Loucy (cell line): ENCODE data around the gene TSPAN32.

ENCODE experiments used
- H2AFZ ChIP-seq: fragments of 200-600 bp; sonication (generic); 2 replicates; pipeline ENCODE4 v1.6.0; 2016; ENCODE audit warnings: antibody characterized with exemption, mild to moderate bottlenecking, low read length, moderate library complexity
- H3F3A ChIP-seq: fragments of 200-600 bp; 2 replicates; pipeline ENCODE4 v1.6.0; 2016; ENCODE audit warnings: antibody characterized with exemption, low read depth, mild to moderate bottlenecking
- H3K27me3 ChIP-seq: fragments of 200-600 bp; sonication (generic); 2 replicates; pipeline ENCODE4 v1.6.1; 2014; ENCODE audit warnings: low read length, mild to moderate bottlenecking; ENCODE audit not compliant: insufficient read depth, poor library complexity, severe bottlenecking
- H3K36me3 ChIP-seq: fragments of 200-600 bp; sonication (generic); 2 replicates; pipeline ENCODE4 v1.6.1; 2016; ENCODE audit warnings: low read length; ENCODE audit not compliant: insufficient read depth
- H3K4me1 ChIP-seq: fragments of 200-600 bp; sonication (generic); 2 replicates; pipeline ENCODE4 v1.5.1; 2014; ENCODE audit warnings: low read length, mild to moderate bottlenecking; ENCODE audit not compliant: insufficient read depth, poor library complexity, severe bottlenecking
- H3K4me2 ChIP-seq: fragments of 200-600 bp; sonication (generic); 2 replicates; pipeline ENCODE4 v1.6.0; 2014; ENCODE audit warnings: antibody characterized with exemption, low read length, low read depth, mild to moderate bottlenecking; ENCODE audit not compliant: poor library complexity, severe bottlenecking
- H3K4me3 ChIP-seq: fragments of 200-600 bp; sonication (generic); 2 replicates; pipeline ENCODE4 v1.5.1; 2014; ENCODE audit warnings: low read length, mild to moderate bottlenecking, mixed read lengths; ENCODE audit not compliant: poor library complexity, severe bottlenecking
- H3K79me2 ChIP-seq: fragments of 200-600 bp; sonication (generic); 2 replicates; pipeline ENCODE4 v1.6.1; 2014; ENCODE audit warnings: low read length; ENCODE audit not compliant: insufficient read depth
- H3K9ac ChIP-seq: fragments of 200-600 bp; sonication (generic); 2 replicates; pipeline ENCODE4 v1.6.0; 2014; ENCODE audit warnings: mild to moderate bottlenecking, low read depth, low read length, moderate library complexity; ENCODE audit not compliant: poor library complexity, severe bottlenecking
- H3K9me2 ChIP-seq: fragments of 200-600 bp; sonication (generic); replicated peaks from 2 replicates; pipeline ENCODE4 v1.6.1; 2016; ENCODE audit warnings: low read depth, low read length, mixed read lengths
- H3K9me3 ChIP-seq: fragments of 200-600 bp; sonication (generic); 2 replicates; pipeline ENCODE4 v1.6.1; 2014; ENCODE audit warnings: mild to moderate bottlenecking, antibody characterized with exemption, low read length, low read depth; ENCODE audit not compliant: insufficient read depth
- H4K20me1 ChIP-seq: fragments of 200-600 bp; sonication (generic); 2 replicates; pipeline ENCODE4 v1.6.0; 2014; ENCODE audit warnings: antibody characterized with exemption, low read length, mild to moderate bottlenecking; ENCODE audit not compliant: insufficient read depth, poor library complexity, severe bottlenecking
- EZH2phosphoT487 ChIP-seq: fragments of 200-600 bp; IDR thresholded peaks from 2 replicates; pipeline ENCODE4 v1.6.1; 2018; ENCODE audit warnings: antibody characterized with exemption, mild to moderate bottlenecking, moderate library complexity, borderline replicate concordance
- TF ChIP-seq, protein P1 (sequence below): fragments of 200-600 bp; sonication (generic); conservative IDR thresholded peaks from 2 replicates; pipeline ENCODE4 v1.5.1; 2014; ENCODE audit warnings: mild to moderate bottlenecking, antibody characterized with exemption, low read length

The TSPAN32 gene

DNA sequence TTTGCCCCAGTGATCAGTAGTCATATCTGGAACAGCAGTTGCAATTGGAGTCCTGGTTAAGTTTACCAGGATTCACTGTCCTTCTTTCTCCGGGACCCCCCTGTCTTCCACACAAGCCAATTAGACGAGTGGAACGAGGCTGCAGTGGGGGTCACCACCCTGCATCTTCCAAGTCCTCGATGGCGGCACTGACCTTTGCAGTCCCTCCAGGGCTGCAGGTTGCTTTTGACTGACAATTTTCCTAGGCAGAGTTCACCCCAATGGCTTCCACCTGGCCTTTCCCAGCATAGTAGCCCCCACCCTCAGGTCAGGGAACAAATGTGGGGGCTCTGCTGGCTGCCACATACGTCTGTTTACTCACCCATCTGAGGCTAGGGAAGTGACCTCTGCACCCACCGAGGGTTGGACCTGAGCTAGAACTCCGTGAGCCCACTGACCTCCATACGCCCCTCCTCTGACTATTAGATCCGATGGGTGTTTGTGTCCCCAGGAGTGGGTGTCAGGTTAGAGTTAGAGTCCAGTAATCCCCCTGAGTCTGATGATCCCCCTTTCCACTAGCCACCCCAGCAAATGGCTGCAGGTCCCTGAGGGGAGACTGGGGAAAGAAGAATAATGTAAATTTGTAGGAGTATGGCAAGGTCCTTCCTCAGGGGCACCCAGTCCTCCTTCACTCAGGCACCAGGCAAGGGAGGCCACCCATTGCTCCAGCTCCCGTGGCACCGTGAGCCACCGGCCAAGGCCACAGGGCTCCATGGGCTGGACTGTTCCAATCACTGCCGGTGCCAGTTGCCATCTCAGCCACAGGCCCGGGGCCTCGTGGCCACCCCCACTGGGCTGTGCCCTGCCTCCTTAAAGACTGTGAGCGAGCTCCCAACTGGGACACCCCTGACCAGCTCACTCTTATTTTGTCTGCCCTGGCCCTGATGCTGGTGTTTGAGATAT, 5.6 kb upstream of the TSPAN32 start:
- Histone ChIP-seq H3K4me1 (peaks cover 18% of the 10 kb centered on the region), H3K4me2 (no peak overlapping the region), H3K9ac (no peak overlapping the region), H3K9me2 (no peaks in the 10 kb centered on the region), H3K36me3 (peaks cover 9% of the 10 kb centered on the region; the same call in 1 of the 2 replicates), H3K4me3 (no peak overlapping the region), H2AFZ (no peak overlapping the region), H3F3A (peaks cover under 1% of the 10 kb centered on the region; the same call in 1 of the 2 replicates), H3K9me3 (no peaks in the 10 kb centered on the region), H3K27me3 (no peaks in the 10 kb centered on the region), H4K20me1 (peaks cover 13% of the 10 kb centered on the region), H3K79me2 (peaks cover 29% of the 10 kb centered on the region)
- TF ChIP-seq, protein P1, sequence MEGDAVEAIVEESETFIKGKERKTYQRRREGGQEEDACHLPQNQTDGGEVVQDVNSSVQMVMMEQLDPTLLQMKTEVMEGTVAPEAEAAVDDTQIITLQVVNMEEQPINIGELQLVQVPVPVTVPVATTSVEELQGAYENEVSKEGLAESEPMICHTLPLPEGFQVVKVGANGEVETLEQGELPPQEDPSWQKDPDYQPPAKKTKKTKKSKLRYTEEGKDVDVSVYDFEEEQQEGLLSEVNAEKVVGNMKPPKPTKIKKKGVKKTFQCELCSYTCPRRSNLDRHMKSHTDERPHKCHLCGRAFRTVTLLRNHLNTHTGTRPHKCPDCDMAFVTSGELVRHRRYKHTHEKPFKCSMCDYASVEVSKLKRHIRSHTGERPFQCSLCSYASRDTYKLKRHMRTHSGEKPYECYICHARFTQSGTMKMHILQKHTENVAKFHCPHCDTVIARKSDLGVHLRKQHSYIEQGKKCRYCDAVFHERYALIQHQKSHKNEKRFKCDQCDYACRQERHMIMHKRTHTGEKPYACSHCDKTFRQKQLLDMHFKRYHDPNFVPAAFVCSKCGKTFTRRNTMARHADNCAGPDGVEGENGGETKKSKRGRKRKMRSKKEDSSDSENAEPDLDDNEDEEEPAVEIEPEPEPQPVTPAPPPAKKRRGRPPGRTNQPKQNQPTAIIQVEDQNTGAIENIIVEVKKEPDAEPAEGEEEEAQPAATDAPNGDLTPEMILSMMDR, result no peak
- TF ChIP-seq EZH2phosphoT487, result no peak

GRCh38 chr11:2296913-2297622, 4.7 kb upstream of the TSPAN32 start:
- TF ChIP-seq, protein P1, result no peak
- no peak for TF ChIP-seq EZH2phosphoT487
- H3K79me2 ChIP-seq, result peaks cover 30% of the 10 kb centered on the region
- peaks cover 9% of the 10 kb centered on the region; the same call in 1 of the 2 replicates for H3K36me3 ChIP-seq
- H3K9me3 ChIP-seq, result no peaks in the 10 kb centered on the region
- peaks cover 18% of the 10 kb centered on the region for H3K4me1 ChIP-seq
- H3K4me3 ChIP-seq, result no peak overlapping the region
- H2AFZ ChIP-seq, result no peak overlapping the region
- H3K9me2 ChIP-seq, result no peaks in the 10 kb centered on the region
- no peak overlapping the region for H3K4me2 ChIP-seq
- peaks cover 4% of the 10 kb centered on the region for H3F3A ChIP-seq
- H4K20me1 ChIP-seq, result peaks cover 13% of the 10 kb centered on the region
- H3K9ac ChIP-seq, result no peak overlapping the region
- H3K27me3 ChIP-seq, result no peaks in the 10 kb centered on the region

- H2AFZ ChIP-seq, result no peak overlapping the region
- H3K4me2 ChIP-seq, result no peak overlapping the region
- peaks cover 4% of the 10 kb centered on the region for H3F3A ChIP-seq
- no peaks in the 10 kb centered on the region for H3K9me3 ChIP-seq
- H4K20me1 ChIP-seq, result peaks cover 13% of the 10 kb centered on the region
- no peak overlapping the region for H3K4me3 ChIP-seq
- TF ChIP-seq, protein P1, result no peak
- TF ChIP-seq EZH2phosphoT487, result no peak
- no peak overlapping the region for H3K9ac ChIP-seq
- H3K9me2 ChIP-seq, result no peaks in the 10 kb centered on the region
- H3K4me1 ChIP-seq, result peaks cover 18% of the 10 kb centered on the region
- H3K79me2 ChIP-seq, result peaks cover 35% of the 10 kb centered on the region
- H3K27me3 ChIP-seq, result no peaks in the 10 kb centered on the region
- peaks cover 9% of the 10 kb centered on the region; the same call in 1 of the 2 replicates for H3K36me3 ChIP-seq
Measured at GRCh38 chr11:2297623-2298030, 4.2 kb upstream of the TSPAN32 start.
